ENCODE results near the gene LUC7L. TPM values are rescaled to one million over a fixed set of nuclear protein-coding genes. Genes with fewer than 3 reads are reported as not detected.

Gene LUC7L
- total RNA-seq, 1 donor from 2014 or later = 154 TPM

- H3K27me3 Mint-ChIP-seq = no peaks in the 10 kb centered on the region
- TF ChIP-seq CTCF (conservative IDR thresholded peaks at IDR 0.05) = no peak
- peaks cover 20% of the 10 kb centered on the region for H3K36me3 Mint-ChIP-seq
These were observed 39.6 kb downstream of the LUC7L start for GRCh38 chr16:189604-190186.

GRCh38 chr16:188674-189073, 40.6 kb downstream of the LUC7L start:
- Mint-ChIP-seq H3K4me1 (ENCODE audit: unreplicated experiment) (no peaks in the 10 kb centered on the region), H3K27ac (no peak overlapping the region), H3K27me3 (no peaks in the 10 kb centered on the region), H3K4me3 (no peak overlapping the region), H3K36me3 (peaks cover 20% of the 10 kb centered on the region), H3K9me3 (no peaks in the 10 kb centered on the region)
- DNase-seq (ENCODE audit: extremely low spot score, unreplicated experiment) = no peak
- peak; percentile 17 for TF ChIP-seq CTCF (conservative IDR thresholded peaks at IDR 0.05)

More at GRCh38 chr16:189604-190186, 39.6 kb downstream of the LUC7L start:
- Mint-ChIP-seq H3K27ac (no peak overlapping the region), H3K4me3 (no peak overlapping the region), H3K9me3 (no peaks in the 10 kb centered on the region), H3K4me1 (ENCODE audit: unreplicated experiment) (no peaks in the 10 kb centered on the region)
- DNase-seq (ENCODE audit: extremely low spot score, unreplicated experiment) = no peak

- Mint-ChIP-seq H3K9me3 (no peaks in the 10 kb centered on the region), H3K27ac (no peak overlapping the region), H3K4me1 (ENCODE audit: unreplicated experiment) (no peaks in the 10 kb centered on the region), H3K27me3 (no peaks in the 10 kb centered on the region), H3K36me3 (peaks cover 16% of the 10 kb centered on the region), H3K4me3 (no peak overlapping the region)
- TF ChIP-seq CTCF (conservative IDR thresholded peaks at IDR 0.05) = no peak
- DNase-seq (ENCODE audit: extremely low spot score, unreplicated experiment) = no peak
These were observed 41.9 kb downstream of the LUC7L start for GRCh38 chr16:187330-187729.

- no peak overlapping the region for H3K4me3 Mint-ChIP-seq
- H3K4me1 Mint-ChIP-seq (ENCODE audit: unreplicated experiment) = no peaks in the 10 kb centered on the region
- H3K27ac Mint-ChIP-seq = no peak overlapping the region
- TF ChIP-seq CTCF (conservative IDR thresholded peaks at IDR 0.05) = no peak
- no peaks in the 10 kb centered on the region for H3K27me3 Mint-ChIP-seq
- no peak for DNase-seq (ENCODE audit: extremely low spot score, unreplicated experiment)
- H3K9me3 Mint-ChIP-seq = no peaks in the 10 kb centered on the region
- peaks cover 11% of the 10 kb centered on the region for H3K36me3 Mint-ChIP-seq
These were observed 43.6 kb downstream of the LUC7L start for GRCh38 chr16:185691-186090.

GRCh38 chr16:185213-185612, 44.0 kb downstream of the LUC7L start:
- Mint-ChIP-seq H3K4me3 (no peak overlapping the region), H3K27me3 (no peaks in the 10 kb centered on the region), H3K4me1 (ENCODE audit: unreplicated experiment) (no peaks in the 10 kb centered on the region), H3K9me3 (no peaks in the 10 kb centered on the region), H3K36me3 (peaks cover 9% of the 10 kb centered on the region), H3K27ac (no peak overlapping the region)
- TF ChIP-seq CTCF (conservative IDR thresholded peaks at IDR 0.05) = no peak
- DNase-seq (ENCODE audit: extremely low spot score, unreplicated experiment) = no peak

GRCh38 chr16:183005-183404, 46.2 kb downstream of the LUC7L start:
- Mint-ChIP-seq H3K27ac (no peak overlapping the region), H3K4me1 (ENCODE audit: unreplicated experiment) (no peaks in the 10 kb centered on the region)

More at GRCh38 chr16:183005-183404, 46.2 kb downstream of the LUC7L start:
- Mint-ChIP-seq H3K27me3 (peaks cover 19% of the 10 kb centered on the region), H3K4me3 (no peak overlapping the region), H3K9me3 (no peaks in the 10 kb centered on the region), H3K36me3 (no peaks in the 10 kb centered on the region)
- no peak for TF ChIP-seq CTCF (conservative IDR thresholded peaks at IDR 0.05)
- no peak for DNase-seq (ENCODE audit: extremely low spot score, unreplicated experiment)
